Activated CD8-positive, alpha-beta T cell treated with anti-CD3 and anti-CD28 coated beads for 36 hours (primary cell): Measurements from ENCODE around the gene SENP1. TPM values are rescaled to one million over a fixed set of nuclear protein-coding genes. Genes with fewer than 3 reads are reported as not detected.

ENCODE experiments used
- ATAC-seq: fragments of 200-7000 bp; cut with Tn5 transposase; one replicate; pipeline ENCODE4 v1.10.0; 2021; ENCODE audit warnings: mild to moderate bottlenecking, moderate library complexity
- CTCF ChIA-PET: fragments of 350-600 bp; sonication (Branson Sonifier 250); formaldehyde crosslinking; loops from one replicate; lab custom pipeline; 2021; ENCODE audit warnings: antibody characterized with exemption; lab: Charles Lee
- POLR2A ChIA-PET: fragments of 350-600 bp; sonication (Branson Sonifier 250); formaldehyde crosslinking; loops from one replicate; lab custom pipeline; 2021; ENCODE audit warnings: antibody characterized with exemption; lab: Charles Lee
- DNase-seq: peaks from one replicate; pipeline ENCODE4 v3.0.0-alpha.2; 2020
- H3K27ac Mint-ChIP-seq: one replicate; pipeline ENCODE4 v1.8.0; 2021; ENCODE audit warnings: mild to moderate bottlenecking, mixed read lengths
- H3K27me3 Mint-ChIP-seq: one replicate; pipeline ENCODE4 v1.8.0; 2021; ENCODE audit warnings: mixed read lengths
- H3K36me3 Mint-ChIP-seq: one replicate; pipeline ENCODE4 v1.8.0; 2021; ENCODE audit warnings: low read depth, mixed read lengths
- H3K4me1 Mint-ChIP-seq: one replicate; pipeline ENCODE4 v1.8.0; 2021; ENCODE audit warnings: low read depth, mixed read lengths
- H3K4me3 Mint-ChIP-seq: one replicate; pipeline ENCODE4 v1.8.0; 2021; ENCODE audit warnings: mild to moderate bottlenecking, moderate library complexity, mixed read lengths
- H3K9me3 Mint-ChIP-seq: one replicate; pipeline ENCODE4 v1.8.0; 2021; ENCODE audit warnings: mixed read lengths
- CTCF ChIP-seq: fragments of 200-600 bp; IDR thresholded peaks from one replicate; pipeline ENCODE4 v1.8.0; 2022; ENCODE audit warnings: antibody characterized with exemption, mild to moderate bottlenecking
- intact Hi-C: fragments of 100-400 bp; cut with micrococcal nuclease; formaldehyde crosslinking; loops from one replicate; pipeline ENCODE4 v1.10.0; 2022
- total RNA-seq, 2 experiments: library from RNA; stranded (reverse); gene quantifications; one replicate each; pipeline ENCODE4 v1.2.3, GENCODE V29; 2021

The SENP1 gene
- 10 to 100 TPM; 39.8 to 40.2 TPM for total RNA-seq

DNA sequence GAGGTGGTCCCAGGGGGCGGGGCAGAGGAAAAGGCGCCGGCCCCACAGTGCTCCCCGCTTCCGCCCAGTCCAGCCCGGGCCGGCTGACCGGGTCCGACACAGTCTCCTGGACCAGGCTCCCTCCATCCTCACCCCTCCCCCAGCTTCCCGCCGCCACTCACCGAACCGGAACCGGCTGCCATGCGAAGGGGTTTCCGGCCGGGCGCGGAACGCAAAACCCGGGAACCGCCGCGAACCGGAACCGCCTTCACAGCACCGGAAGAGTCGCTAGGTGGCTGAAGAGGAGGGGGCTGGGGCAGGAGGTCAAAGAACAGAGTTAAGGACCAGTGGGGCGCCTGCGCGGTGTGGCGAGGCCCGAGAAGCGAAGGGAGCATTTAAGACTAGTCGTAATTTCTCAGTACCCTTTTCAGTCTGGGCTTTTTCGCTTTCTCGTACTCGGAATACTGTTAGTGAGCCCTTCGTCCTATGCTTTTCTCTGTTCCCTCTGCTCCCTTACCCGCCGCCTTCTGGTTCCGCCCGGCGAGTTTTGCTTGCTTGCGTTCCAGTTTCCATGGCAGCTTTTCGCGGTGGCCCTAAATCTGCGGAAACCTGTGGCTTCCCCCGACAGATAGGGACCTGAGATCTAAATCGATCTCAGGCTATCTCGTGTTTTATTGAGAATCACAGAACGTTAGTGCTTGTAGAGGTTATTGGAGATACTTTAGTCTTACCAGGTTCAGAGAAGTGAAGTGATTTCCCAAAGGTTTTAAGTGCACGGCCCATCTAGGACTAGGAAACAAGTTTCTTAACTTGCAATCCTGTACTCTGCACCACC, at the start of gene SENP1:
Gene SENP1 (minus strand): TSS at position 213 of the 814 bp plus-strand sequence. CDS start 4,607 bp downstream, outside the sequence.
- POLR2A ChIA-PET = interaction anchor here (0.6 to 3.5 kb wide), 12 partner anchors 11 to 982 kb away, joined by 3 to 25 read pairs (median 4); partner anchors contain the start of gene ASB8
- CTCF ChIA-PET = interaction anchor here (0.7 to 1.9 kb wide), 8 partner anchors 13 to 92 kb away, joined by 3 to 11 read pairs (median 4); partner anchors contain the start of genes ASB8 and PFKM
- no peaks in the 10 kb centered on the region for H3K27me3 Mint-ChIP-seq
- TF ChIP-seq CTCF = no peak
- ATAC-seq = peak; percentile 87
- intact Hi-C loops = loop anchor here (2.0 kb wide), 1 partner anchor 51 kb away; the partner anchor contains the start of gene ASB8
- no peaks in the 10 kb centered on the region for H3K9me3 Mint-ChIP-seq
- peaks cover 6% of the 10 kb centered on the region for H3K36me3 Mint-ChIP-seq
- H3K27ac Mint-ChIP-seq = peak within 1 kb of the TSS; percentile 93
- DNase-seq = peak; percentile 92
- peak within 1 kb of the TSS; percentile 96 for H3K4me3 Mint-ChIP-seq
- peaks cover 53% of the 10 kb centered on the region for H3K4me1 Mint-ChIP-seq

DNA sequence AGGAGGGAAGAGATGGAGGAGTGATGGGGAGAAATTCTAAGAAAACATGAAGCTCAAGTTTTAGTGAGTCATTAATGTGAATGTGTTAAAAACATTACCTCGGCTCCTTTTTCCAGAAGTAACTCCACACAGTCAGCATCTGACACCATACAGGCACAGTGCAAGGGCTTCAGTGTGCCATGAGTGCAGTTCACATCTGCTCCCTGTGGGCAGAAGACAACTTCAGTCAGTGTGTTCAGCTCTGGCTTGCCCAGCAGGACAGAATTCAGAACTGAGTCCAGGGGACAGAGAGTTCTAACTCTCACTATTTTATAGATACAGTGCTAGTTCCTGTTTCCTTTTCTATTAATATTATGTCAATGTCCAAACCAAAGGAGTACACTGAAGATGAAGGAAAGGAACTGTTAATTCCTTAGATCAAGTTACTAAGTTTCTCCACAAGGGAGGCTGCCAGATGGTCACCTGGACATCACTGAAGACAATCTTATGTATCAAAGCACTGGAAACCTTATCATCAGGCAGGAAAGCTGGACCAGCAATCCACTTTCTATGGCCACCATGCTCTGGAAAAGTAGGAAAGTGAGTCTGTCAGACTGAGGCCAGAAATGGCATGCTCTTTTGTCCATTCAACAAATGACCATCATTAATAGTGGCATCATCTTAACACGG, 45.4 kb upstream of the SENP1 start:
- ChIA-PET CTCF (interaction anchor here (0.6 to 1.6 kb wide), 3 partner anchors 38 to 55 kb away, joined by 3 to 5 read pairs (median 4); no protein-coding TSS in a partner anchor), POLR2A (interaction anchor here (0.7 kb wide), 1 partner anchor 15 kb away, joined by 3 read pairs; no protein-coding TSS in a partner anchor)
- Mint-ChIP-seq H3K27ac (peak overlapping the region; percentile 57), H3K27me3 (no peaks in the 10 kb centered on the region), H3K4me3 (no peak overlapping the region), H3K4me1 (peaks cover 18% of the 10 kb centered on the region), H3K9me3 (no peaks in the 10 kb centered on the region), H3K36me3 (peaks cover 12% of the 10 kb centered on the region)
- ATAC-seq (no peak), DNase-seq (no peak)
- TF ChIP-seq CTCF = no peak
- intact Hi-C loops = no loop called here

DNA sequence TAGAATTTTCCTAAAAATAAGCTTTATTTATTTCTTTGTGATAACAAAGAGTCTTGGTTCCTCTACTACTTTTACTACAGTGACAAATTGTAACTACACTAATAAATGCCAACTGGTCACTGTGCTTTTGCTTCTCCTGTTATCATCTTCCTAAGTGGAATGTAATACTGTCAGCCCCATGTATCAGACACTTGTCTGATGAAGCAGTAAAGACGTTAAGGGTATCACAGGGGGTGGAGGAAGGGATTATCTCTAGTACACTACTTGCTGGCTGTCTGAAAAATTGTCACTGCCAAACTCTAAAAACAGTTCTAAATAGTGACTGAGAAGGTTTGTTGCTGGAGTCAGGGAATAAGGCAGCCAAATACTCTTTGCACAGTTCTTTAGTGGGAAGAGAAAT, 40.1 kb upstream of the SENP1 start:
- Mint-ChIP-seq H3K36me3 (peaks cover 31% of the 10 kb centered on the region), H3K4me3 (no peak overlapping the region), H3K27me3 (no peaks in the 10 kb centered on the region), H3K4me1 (peaks cover 2% of the 10 kb centered on the region), H3K27ac (no peak overlapping the region), H3K9me3 (no peaks in the 10 kb centered on the region)
- TF ChIP-seq CTCF = no peak
- ChIA-PET POLR2A (interaction anchor here (1.0 to 1.3 kb wide), 2 partner anchors 11 to 19 kb away, joined by 3 to 5 read pairs; partner anchors contain the start of gene ASB8), CTCF (interaction anchor here (0.8 to 1.5 kb wide), 4 partner anchors 12 to 37 kb away, joined by 3 to 7 read pairs (median 4); partner anchors contain the start of gene ASB8)
- intact Hi-C loops = no loop called here
- DNase-seq (no peak), ATAC-seq (no peak)

DNA sequence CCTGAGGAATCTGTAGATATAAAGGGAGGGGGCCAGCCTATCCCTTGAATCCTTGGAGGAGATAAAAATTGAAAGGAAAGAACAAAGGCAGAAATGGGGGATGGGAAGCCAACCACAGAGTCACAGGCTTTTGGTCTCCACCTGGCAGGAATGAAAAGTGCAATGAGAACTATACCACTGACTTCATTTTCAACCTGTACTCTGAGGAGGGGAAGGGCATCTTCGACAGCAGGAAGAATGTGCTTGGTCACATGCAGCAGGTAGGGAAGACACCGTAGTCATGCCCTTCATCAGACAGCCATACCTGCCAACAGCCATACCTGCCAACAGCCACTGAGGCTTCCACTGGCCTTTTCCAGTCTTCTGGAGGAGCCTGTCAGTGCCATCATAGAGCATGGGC, 38.0 kb upstream of the SENP1 start:
- Mint-ChIP-seq H3K36me3 (peaks cover 30% of the 10 kb centered on the region), H3K4me3 (no peak overlapping the region), H3K4me1 (no peaks in the 10 kb centered on the region), H3K27me3 (no peaks in the 10 kb centered on the region), H3K9me3 (no peaks in the 10 kb centered on the region), H3K27ac (no peak overlapping the region)
- DNase-seq = no peak
- CTCF ChIA-PET = interaction anchor here (1.0 kb wide), 1 partner anchor 45 kb away, joined by 3 read pairs; no protein-coding TSS in a partner anchor
- TF ChIP-seq CTCF = no peak
- POLR2A ChIA-PET = interaction anchor here (1.2 kb wide), 1 partner anchor 14 kb away, joined by 5 read pairs; the partner anchor contains the start of gene ASB8
- ATAC-seq = no peak
- intact Hi-C loops = no loop called here
